Caco-2 (cell line): Measurements from ENCODE around the gene STPG2. TPM values are rescaled to one million over a fixed set of nuclear protein-coding genes. Genes with fewer than 3 reads are reported as not detected.

Experiments
- BruUV-seq: library from RNA; stranded (reverse); fragments of 400-500 nt; replicated peaks from 2 replicates; lab custom pipeline; 2021; lab: Mats Ljungman, UMichigan
- CTCF ChIA-PET: fragments of 300-600 bp; sonication (Branson Sonifier 250); formaldehyde crosslinking; loops from one replicate; lab custom pipeline; 2022; ENCODE audit warnings: antibody characterized with exemption; lab: Charles Lee
- POLR2A ChIA-PET: fragments of 300-600 bp; sonication (Branson Sonifier 250); formaldehyde crosslinking; loops from one replicate; lab custom pipeline; 2022; ENCODE audit warnings: antibody characterized with exemption; lab: Charles Lee
- DNase-seq, 2 experiments: peaks; one replicate each; pipeline versions ENCODE4 v3.0.0 to v3.0.0-alpha.2; 2020 to 2022
- H3K27me3 ChIP-seq: replicated peaks from 2 replicates; pipeline ENCODE4 v1.6.0; 2011; ENCODE audit warnings: low read length; ENCODE audit not compliant: control insufficient read depth, insufficient read depth
- H3K36me3 ChIP-seq: 2 replicates; pipeline ENCODE4 v1.5.1; 2011; ENCODE audit warnings: low read length; ENCODE audit not compliant: control insufficient read depth, insufficient read depth
- H3K4me1 ChIP-seq: fragments of 250-450 bp; sonication (Bioruptor Pico); 2 replicates; pipeline ENCODE4 v1.5.1; 2020; ENCODE audit warnings: mild to moderate bottlenecking
- H3K4me3 ChIP-seq: 2 replicates; pipeline ENCODE4 v1.5.1; 2011; ENCODE audit warnings: low read depth, mild to moderate bottlenecking, control low read depth, low read length
- H3K9me3 ChIP-seq: fragments of 250-450 bp; sonication (Bioruptor Pico); 2 replicates; pipeline ENCODE4 v1.5.1; 2020; ENCODE audit warnings: mild to moderate bottlenecking, moderate library complexity
- H3K27ac Mint-ChIP-seq: one replicate; pipeline ENCODE4 v1.8.0; 2022; ENCODE audit warnings: mixed read lengths; ENCODE audit not compliant: unreplicated experiment
- H3K27me3 Mint-ChIP-seq: one replicate; pipeline ENCODE4 v1.8.0; 2022; ENCODE audit warnings: mixed read lengths; ENCODE audit not compliant: insufficient read depth, unreplicated experiment
- H3K36me3 Mint-ChIP-seq: one replicate; pipeline ENCODE4 v1.8.0; 2022; ENCODE audit warnings: mild to moderate bottlenecking, mixed read lengths; ENCODE audit not compliant: insufficient read depth, unreplicated experiment
- H3K4me1 Mint-ChIP-seq: one replicate; pipeline ENCODE4 v1.8.0; 2022; ENCODE audit warnings: low read depth, mixed read lengths; ENCODE audit not compliant: unreplicated experiment
- H3K4me3 Mint-ChIP-seq: one replicate; pipeline ENCODE4 v1.8.0; 2022; ENCODE audit warnings: mild to moderate bottlenecking, moderate library complexity, mixed read lengths; ENCODE audit not compliant: unreplicated experiment
- H3K9me3 Mint-ChIP-seq: one replicate; pipeline ENCODE4 v1.8.0; 2022; ENCODE audit warnings: mixed read lengths; ENCODE audit not compliant: unreplicated experiment
- CTCF ChIP-seq, 2 experiments: fragments of 200-600 bp in 1 of 2; IDR thresholded peaks; 1 replicate in 1 of 2; 2 replicates in 1 of 2; pipeline versions ENCODE4 v1.5.1 to v1.8.0; 2011 to 2022; ENCODE audit warnings: antibody characterized with exemption in 1 of 2, control low read depth in 1 of 2, inconsistent platforms in 1 of 2, low read depth in 1 of 2, low read length in 1 of 2, mild to moderate bottlenecking in 1 of 2, moderate library complexity in 1 of 2; ENCODE audit not compliant: insufficient read depth in 1 of 2, severe bottlenecking in 1 of 2, unreplicated experiment in 1 of 2
- intact Hi-C: fragments of 100-400 bp; cut with micrococcal nuclease; formaldehyde crosslinking; loops from one replicate; pipeline ENCODE4 v1.10.0; 2022; ENCODE audit not compliant: unreplicated experiment
- total RNA-seq: library from RNA; stranded (reverse); gene quantifications from 2 replicates; pipeline ENCODE4 v1.2.3, GENCODE V29; 2022

STPG2 gene
- total RNA-seq, 1 experiment from 2014 or later, result not detected

GRCh38 chr4:98126141-98126540 lies 17.1 kb downstream of the STPG2 start:
- no peak overlapping the region for H3K4me3 ChIP-seq
- intact Hi-C loops, result no loop called here
- Mint-ChIP-seq H3K27me3 (peaks cover 4% of the 10 kb centered on the region), H3K9me3 (no peaks in the 10 kb centered on the region), H3K36me3 (no peaks in the 10 kb centered on the region), H3K27ac (no peak overlapping the region), H3K4me3 (no peak overlapping the region), H3K4me1 (no peaks in the 10 kb centered on the region)
- no peaks in the 10 kb centered on the region for H3K27me3 ChIP-seq
- H3K4me1 ChIP-seq, result no peaks in the 10 kb centered on the region
- no peaks in the 10 kb centered on the region for H3K9me3 ChIP-seq
- no TSS peak for BruUV-seq
- CTCF ChIA-PET, result no interaction called here
- POLR2A ChIA-PET, result no interaction called here
- no peak for DNase-seq
- no peak for TF ChIP-seq CTCF (IDR thresholded peaks at IDR 0.05; ENCODE audit: insufficient read depth in 1 of 2, low read depth in 1 of 2, low read length in 1 of 2, severe bottlenecking in 1 of 2, unreplicated experiment in 1 of 2)
- no peaks in the 10 kb centered on the region for H3K36me3 ChIP-seq

GRCh38 chr4:98125585-98125984 lies 17.7 kb downstream of the STPG2 start:
- Histone ChIP-seq H3K36me3 (no peaks in the 10 kb centered on the region), H3K9me3 (no peaks in the 10 kb centered on the region), H3K27me3 (no peaks in the 10 kb centered on the region), H3K4me1 (no peaks in the 10 kb centered on the region), H3K4me3 (no peak overlapping the region)
- TF ChIP-seq CTCF (IDR thresholded peaks at IDR 0.05; ENCODE audit: insufficient read depth in 1 of 2, low read depth in 1 of 2, low read length in 1 of 2, severe bottlenecking in 1 of 2, unreplicated experiment in 1 of 2), result no peak
- POLR2A ChIA-PET, result no interaction called here
- no peak overlapping the region for H3K27ac Mint-ChIP-seq
- no TSS peak for BruUV-seq
- no peaks in the 10 kb centered on the region for H3K36me3 Mint-ChIP-seq
- no peaks in the 10 kb centered on the region for H3K9me3 Mint-ChIP-seq
- intact Hi-C loops, result no loop called here
- CTCF ChIA-PET, result no interaction called here
- no peaks in the 10 kb centered on the region for H3K4me1 Mint-ChIP-seq
- DNase-seq, result no peak
- H3K4me3 Mint-ChIP-seq, result no peak overlapping the region
- H3K27me3 Mint-ChIP-seq, result no peaks in the 10 kb centered on the region

GRCh38 chr4:98117363-98117762 lies 25.9 kb downstream of the STPG2 start:
- H3K36me3 Mint-ChIP-seq, result no peaks in the 10 kb centered on the region
- no peak overlapping the region for H3K27ac Mint-ChIP-seq
- H3K27me3 Mint-ChIP-seq, result peaks cover 2% of the 10 kb centered on the region
- ChIA-PET CTCF (no interaction called here), POLR2A (no interaction called here)
- Histone ChIP-seq H3K36me3 (no peaks in the 10 kb centered on the region), H3K9me3 (no peaks in the 10 kb centered on the region), H3K4me3 (no peak overlapping the region), H3K4me1 (no peaks in the 10 kb centered on the region), H3K27me3 (no peaks in the 10 kb centered on the region)
- no peak overlapping the region for H3K4me3 Mint-ChIP-seq
- H3K9me3 Mint-ChIP-seq, result peaks cover 11% of the 10 kb centered on the region
- no TSS peak for BruUV-seq
- no peak for TF ChIP-seq CTCF (IDR thresholded peaks at IDR 0.05; ENCODE audit: insufficient read depth in 1 of 2, low read depth in 1 of 2, low read length in 1 of 2, severe bottlenecking in 1 of 2, unreplicated experiment in 1 of 2)
- intact Hi-C loops, result no loop called here
- H3K4me1 Mint-ChIP-seq, result no peaks in the 10 kb centered on the region
- DNase-seq, result no peak
